GM21825 (cell line): Measurements from ENCODE around the gene TADA2A.
"Not testable (repeated sequence)": the region's sequence is repeated elsewhere in the genome, so short reads cannot be mapped to it uniquely, and the experiment has no call there.

ENCODE experiments used
- ATAC-seq: cut with Tn5 transposase; IDR thresholded peaks from one replicate; pipeline ENCODE4 v1.9.1; 2021; ENCODE audit warnings: mild to moderate bottlenecking, moderate library complexity; ENCODE audit not compliant: unreplicated experiment

Gene TADA2A

GRCh38 chr17:37490638-37491614, 84.2 kb downstream of the TADA2A start:
- ATAC-seq, result no peak

DNA sequence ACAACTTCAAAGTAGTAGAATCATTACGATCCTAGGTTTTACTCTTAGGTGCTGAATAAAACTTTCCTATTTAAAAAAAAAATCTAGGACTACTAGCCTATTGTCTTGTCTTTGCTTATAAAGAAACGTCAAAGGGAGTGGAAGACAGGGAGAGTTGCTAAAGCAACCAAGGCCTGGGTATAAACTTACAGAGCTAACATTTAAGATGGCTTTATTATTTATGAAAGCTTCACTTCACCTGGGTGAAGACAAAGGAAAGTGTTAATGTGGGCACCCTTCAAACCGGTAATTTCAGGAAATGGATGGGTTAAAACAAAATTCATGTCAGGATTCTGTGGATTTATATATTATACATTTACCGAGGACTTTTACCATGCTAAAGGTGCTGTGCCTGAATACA, 85.5 kb downstream of the TADA2A start:
- no peak for ATAC-seq

DNA sequence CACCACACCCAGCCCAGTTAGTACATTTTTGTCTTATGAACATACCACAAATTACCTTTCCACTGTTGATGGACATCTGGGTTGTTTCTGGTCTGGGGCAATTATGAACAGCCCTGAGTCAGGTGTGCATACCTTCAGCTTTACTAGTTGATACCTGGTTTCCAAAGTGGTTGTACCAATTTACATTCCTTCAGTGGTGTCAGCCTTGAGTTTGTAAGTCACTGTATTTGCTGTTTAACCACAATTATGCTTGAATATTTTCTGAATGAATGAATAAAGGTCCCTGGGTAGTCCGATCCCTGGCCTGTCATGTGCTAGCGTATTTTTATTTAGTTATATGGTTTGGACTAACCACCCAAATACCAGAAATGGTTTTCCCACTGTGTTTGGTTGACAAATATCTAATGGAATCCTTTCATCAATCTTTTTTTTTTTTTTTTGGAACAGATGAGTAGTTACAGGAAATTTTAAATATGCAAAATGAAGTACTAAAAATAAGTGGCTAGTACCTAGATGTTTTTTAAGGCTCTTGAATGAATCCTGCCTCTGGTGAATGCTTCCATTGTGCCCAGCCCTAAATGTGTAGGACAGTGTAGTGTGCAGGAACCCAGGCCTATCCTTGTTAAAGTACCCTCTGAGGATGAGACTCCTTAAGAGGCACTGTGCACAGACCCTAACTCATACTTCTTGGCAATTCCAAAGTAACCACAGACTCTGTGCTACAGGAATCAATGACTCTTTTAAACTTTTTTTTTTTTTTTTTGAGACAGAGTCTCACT, 86.8 kb downstream of the TADA2A start:
- no peak for ATAC-seq

- no peak for ATAC-seq
Observed at GRCh38 chr17:37494401-37494831, 87.7 kb downstream of the TADA2A start.

- no peak for ATAC-seq
Observed at GRCh38 chr17:37494971-37495370, 88.3 kb downstream of the TADA2A start.

GRCh38 chr17:37500378-37500777, 93.7 kb downstream of the TADA2A start:
- ATAC-seq, result no peak

DNA sequence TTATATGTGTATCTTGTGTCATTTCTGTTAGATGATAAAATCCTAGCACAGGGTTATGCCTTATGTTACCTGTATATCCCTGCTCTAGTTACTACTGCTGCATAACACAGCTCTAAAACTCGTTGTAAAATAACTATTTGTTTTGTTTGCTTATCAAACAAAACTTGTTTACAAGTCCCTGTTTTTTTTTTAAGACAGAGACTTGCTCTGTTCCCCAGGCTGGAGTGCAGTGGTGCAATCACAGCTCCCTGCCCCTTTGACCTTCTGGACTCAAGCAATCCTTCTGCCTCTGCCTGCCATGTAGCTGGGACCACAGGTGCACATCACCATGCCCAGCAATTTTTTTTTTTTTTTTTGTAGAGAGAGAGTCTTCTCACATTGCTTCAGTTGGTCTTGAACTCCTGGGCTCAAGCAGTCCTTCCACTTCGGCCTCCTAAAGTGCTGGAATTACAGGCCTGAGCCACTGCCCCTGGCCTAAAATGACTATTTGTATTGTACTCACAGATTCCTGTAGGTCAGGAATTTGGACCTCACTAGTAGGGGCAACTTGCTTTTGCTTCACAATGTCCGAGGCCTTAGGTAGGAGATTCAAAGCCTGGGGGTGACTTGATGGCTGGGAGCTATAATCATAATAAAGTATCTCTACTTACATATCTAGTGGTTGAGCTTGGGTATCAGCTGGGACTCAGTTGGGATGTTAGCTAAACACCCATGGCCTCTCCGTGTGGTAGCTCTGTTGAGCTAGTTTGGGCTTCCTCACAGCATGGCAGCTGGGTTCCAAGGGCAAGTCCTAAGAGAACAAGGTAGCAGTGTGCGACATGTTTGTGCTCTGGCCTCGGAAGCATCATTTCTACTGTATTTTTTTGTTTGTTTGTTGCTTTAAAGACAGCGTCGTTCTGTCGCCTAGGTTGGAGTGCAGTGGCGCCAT, 95.6 kb downstream of the TADA2A start:
- no peak for ATAC-seq

DNA sequence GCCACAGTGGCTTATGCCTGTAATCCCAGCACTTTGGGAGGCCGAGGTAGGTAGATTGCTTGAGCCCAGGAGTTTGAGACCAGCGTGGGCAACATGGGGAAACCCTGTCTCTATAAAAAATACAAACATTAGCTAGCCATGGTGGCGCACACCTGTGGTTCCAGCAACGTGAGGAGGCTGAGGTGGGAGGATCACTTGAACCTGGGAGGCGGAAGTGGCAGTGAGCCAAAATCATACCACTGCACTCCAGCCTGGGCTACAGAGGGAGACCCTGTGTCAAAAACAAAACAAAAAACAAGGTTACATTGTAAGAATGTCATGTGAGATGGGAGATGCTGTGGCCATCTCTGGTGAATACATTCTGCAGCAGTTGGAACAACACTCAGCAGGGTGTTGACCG, 96.5 kb downstream of the TADA2A start:
- no peak for ATAC-seq

- no peak for ATAC-seq
Observed at GRCh38 chr17:37505333-37505732, 98.6 kb downstream of the TADA2A start.

DNA sequence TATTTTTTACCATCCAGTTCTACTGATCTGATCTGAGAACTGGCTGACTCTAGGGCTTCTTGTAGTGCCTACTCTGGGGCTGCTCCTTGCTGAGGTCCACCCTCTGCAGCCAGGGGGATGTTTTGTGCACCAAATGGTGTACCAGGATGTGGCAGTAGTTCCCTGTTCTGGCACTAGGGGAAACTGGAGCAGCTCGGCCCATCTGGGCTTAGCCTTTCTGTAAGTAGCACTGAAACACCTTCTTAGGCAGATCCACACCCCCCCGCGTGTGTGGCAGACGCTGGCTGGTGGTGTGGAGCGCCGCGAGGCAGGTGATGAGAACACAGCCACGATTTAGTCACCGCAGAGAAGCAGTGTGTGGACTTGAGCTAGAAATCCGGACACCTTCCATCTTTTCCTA, 100.0 kb downstream of the TADA2A start:
- no peak for ATAC-seq

DNA sequence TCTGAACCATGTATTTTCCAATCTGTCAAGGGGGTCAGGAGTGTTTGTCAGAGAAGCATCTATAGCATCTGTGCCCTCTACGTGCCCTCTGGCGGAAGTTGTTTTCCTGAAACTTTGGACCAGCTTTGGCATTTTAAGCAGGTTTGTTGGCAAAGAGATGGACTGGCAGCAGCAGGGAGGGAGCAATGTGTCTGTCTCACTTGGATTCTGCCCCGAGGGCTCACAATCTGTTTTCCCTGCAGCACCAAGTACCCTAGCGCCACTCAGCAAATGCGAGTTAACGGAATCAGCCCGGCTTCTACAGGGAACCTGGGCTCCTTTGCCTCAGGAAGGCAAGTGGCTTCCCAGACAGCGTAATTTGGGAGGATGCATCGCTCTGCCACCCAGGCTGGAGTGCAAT, 100.4 kb downstream of the TADA2A start:
- no peak for ATAC-seq

DNA sequence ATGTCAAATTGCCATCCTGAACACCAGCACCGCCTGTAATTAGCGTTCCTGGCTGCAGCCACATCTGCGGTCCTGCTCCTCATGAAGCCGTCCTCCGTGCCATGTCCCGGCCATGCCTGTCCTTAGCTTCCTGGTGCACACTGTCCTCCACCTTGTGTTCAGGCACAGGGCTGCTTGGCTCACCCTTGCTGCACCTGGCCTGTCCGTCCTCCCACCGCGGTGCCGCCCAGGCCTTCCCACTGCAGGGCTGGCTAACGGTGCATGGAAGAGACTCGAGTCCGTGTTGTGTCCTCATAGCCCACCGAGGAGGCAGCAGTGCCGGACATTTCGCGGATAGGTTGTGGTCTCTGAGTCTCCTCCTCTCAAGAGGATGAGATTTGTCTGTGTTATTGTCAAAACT, 103.4 kb downstream of the TADA2A start:
- no peak for ATAC-seq

DNA sequence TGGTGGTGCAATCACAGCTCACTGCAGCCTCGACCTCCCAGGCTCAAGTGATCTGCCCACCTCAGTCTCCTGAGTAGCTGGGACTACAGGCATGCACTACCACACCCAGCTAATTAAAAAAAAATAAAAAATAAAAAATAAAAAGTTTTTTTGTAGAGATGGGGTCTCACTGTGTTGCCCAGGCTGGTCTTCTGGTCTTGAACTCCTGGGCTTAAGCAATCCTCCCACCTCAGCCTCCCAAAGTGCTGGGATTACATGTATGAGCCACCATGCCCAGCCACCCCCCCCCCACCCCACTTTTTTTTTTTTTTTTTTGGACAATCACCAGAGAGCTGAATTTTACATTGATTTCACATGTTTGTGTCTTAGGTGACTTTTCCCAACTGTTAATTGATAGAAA, 105.0 kb downstream of the TADA2A start:
- not testable (repeated sequence) for ATAC-seq

DNA sequence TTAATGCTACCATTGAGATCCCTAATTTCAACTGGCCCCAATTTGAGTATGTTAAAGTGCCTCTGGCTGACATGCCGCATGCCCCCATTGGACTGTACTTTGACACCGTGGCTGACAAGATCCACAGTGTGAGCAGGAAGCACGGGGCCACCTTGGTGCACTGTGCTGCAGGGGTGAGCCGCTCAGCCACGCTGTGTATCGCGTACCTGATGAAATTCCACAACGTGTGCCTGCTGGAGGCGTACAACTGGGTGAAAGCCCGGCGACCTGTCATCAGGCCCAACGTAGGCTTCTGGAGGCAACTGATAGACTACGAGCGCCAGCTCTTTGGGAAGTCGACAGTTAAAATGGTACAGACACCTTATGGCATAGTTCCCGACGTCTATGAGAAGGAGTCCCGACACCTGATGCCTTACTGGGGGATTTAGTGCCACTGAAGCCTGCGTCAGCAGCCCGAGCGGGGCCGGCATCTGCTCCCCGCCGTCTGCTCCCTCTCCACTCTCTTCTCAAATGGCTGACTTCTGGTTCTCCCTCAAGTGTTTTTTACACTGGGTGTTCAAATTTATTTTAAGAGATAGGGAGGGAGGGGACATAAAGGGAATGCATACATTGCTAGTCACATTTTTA, 105.9 kb downstream of the TADA2A start:
- no peak for ATAC-seq

DNA sequence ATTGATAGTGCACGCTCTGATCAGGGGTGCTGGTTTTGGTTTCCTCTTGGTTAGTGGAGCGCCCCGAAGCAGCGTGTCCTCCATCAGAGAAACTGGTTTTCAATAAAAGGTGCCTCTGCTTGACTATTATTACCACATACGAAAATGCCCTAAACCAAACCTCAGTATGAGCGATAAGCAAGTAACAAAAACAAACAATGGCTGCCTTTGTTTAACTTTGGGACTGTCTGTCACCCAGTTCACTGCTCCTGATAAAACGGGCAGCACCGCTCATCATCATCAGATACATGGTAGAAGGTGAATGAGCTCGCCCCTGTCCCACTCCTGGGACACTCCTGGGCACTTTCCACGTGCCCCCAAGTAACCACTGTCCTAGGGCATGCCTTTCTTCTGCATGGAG, 107.0 kb downstream of the TADA2A start:
- ATAC-seq, result no peak

- no peak for ATAC-seq
Observed at GRCh38 chr17:37516127-37516571, 109.5 kb downstream of the TADA2A start.

GRCh38 chr17:37517881-37518280, 111.2 kb downstream of the TADA2A start:
- no peak for ATAC-seq

GRCh38 chr17:37518826-37519225, 112.1 kb downstream of the TADA2A start:
- no peak for ATAC-seq

DNA sequence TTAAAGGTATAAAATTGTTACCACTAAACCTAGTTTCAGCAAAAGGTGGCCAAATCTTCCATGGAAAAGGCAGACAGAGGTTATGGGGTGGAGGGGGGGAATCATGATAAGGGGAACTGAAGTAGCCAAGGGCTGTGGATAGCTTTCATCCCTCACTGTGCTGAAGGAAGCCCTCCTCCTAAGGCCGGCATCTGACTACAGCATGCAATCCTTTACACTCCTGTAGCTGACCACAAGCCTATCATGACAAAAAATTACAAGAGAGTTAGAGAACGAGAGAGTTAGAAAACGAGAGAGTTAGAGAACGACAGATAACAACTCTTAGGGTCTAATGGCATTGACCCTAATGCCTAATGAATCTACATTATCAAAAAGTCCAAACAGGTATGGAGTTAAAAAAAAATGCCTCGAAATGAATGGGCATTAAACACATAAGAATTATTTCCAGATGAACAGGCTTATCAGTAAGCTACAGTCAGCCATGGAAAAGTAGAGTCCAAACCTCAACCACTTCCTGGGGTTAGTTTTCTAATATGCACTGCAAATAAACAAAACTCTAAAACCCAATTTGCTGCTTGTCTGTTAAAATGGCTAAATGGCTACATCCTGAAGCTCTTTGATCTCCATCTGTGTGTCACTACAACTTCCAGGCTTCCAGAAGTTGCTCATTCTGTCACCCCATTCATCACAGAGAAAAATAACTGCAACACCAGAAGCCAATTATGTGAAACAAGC, 112.7 kb downstream of the TADA2A start:
- no peak for ATAC-seq

GRCh38 chr17:37520174-37520573, 113.5 kb downstream of the TADA2A start:
- ATAC-seq, result no peak
